GM12878 (cell line): Measurements from ENCODE around the gene SWT1. TPM values are rescaled to one million over a fixed set of nuclear protein-coding genes. Genes with fewer than 3 reads are reported as not detected.

Experiments
- ATAC-seq: fragments of 200-7000 bp; cut with Tn5 transposase; 3 replicates; pipeline ENCODE4 v1.9.1; 2020; ENCODE audit warnings: mild to moderate bottlenecking, moderate library complexity
- BruUV-seq: library from RNA; stranded (reverse); fragments of 400-500 nt; replicated peaks from 2 replicates; lab custom pipeline; 2021; lab: Mats Ljungman, UMichigan
- CTCF ChIA-PET: fragments of 300-600 bp; sonication (Branson Sonifier 250); formaldehyde crosslinking; extraction: SDS; loops from one replicate; lab custom pipeline; 2021; ENCODE audit warnings: inconsistent platforms; lab: Yijun Ruan, JAX
- POLR2A ChIA-PET: fragments of 350-600 bp; formaldehyde crosslinking; extraction: SDS; loops from one replicate; lab custom pipeline; 2021; ENCODE audit warnings: inconsistent platforms; lab: Charles Lee
- RAD21 ChIA-PET: fragments of 300-600 bp; sonication (Branson Sonifier 250); formaldehyde crosslinking; loops from one replicate; lab custom pipeline; 2023; ENCODE audit warnings: antibody characterized with exemption; ENCODE audit not compliant: unreplicated experiment; lab: Charles Lee
- SMC1A ChIA-PET: fragments of 300-600 bp; sonication (Branson Sonifier 250); formaldehyde crosslinking; loops from one replicate; lab custom pipeline; 2023; ENCODE audit not compliant: unreplicated experiment, uncharacterized antibody; lab: Charles Lee
- DNase-seq: peaks from one replicate; pipeline ENCODE4 v3.0.0-alpha.2; 2011; ENCODE audit warnings: low read depth, low spot score
- FAIRE-seq: peaks from 3 replicates; lab custom pipeline; 2011; peaks lifted over from hg19 to GRCh38; lab: Jason Lieb, UNC
- H2AFZ ChIP-seq: 2 replicates; pipeline ENCODE4 v1.6.0; 2011; ENCODE audit warnings: low read depth, low read length, control low read depth; ENCODE audit not compliant: control insufficient read depth
- H3K27ac ChIP-seq: 2 replicates; pipeline ENCODE4 v1.5.1; 2011; ENCODE audit warnings: control low read depth; ENCODE audit not compliant: control insufficient read depth, insufficient read depth
- H3K27me3 ChIP-seq, 2 experiments: replicated peaks in 1 of 2; 2 replicates each; pipeline versions ENCODE4 v1.6.0 to v1.6.1; 2011; ENCODE audit warnings: low read length in 1 of 2; ENCODE audit not compliant: control insufficient read depth in 2 of 2, insufficient read depth in 2 of 2
- H3K36me3 ChIP-seq, 2 experiments: 2 replicates each; pipeline ENCODE4 v1.5.1; 2011; ENCODE audit warnings: low read length in 1 of 2; ENCODE audit not compliant: control insufficient read depth in 2 of 2, insufficient read depth in 2 of 2
- H3K4me1 ChIP-seq: 2 replicates; pipeline ENCODE4 v1.6.1; 2011; ENCODE audit warnings: mild to moderate bottlenecking, low read length, moderate library complexity, mixed read lengths; ENCODE audit not compliant: control insufficient read depth, insufficient read depth
- H3K4me2 ChIP-seq: 2 replicates; pipeline ENCODE4 v1.6.0; 2011; ENCODE audit warnings: control low read depth; ENCODE audit not compliant: control insufficient read depth, insufficient read depth
- H3K4me3 ChIP-seq: fragments of 200-600 bp; sonication (generic); 2 replicates; pipeline ENCODE4 v1.5.1; 2016
- H3K79me2 ChIP-seq: 2 replicates; pipeline ENCODE4 v1.6.0; 2011; ENCODE audit warnings: low read length; ENCODE audit not compliant: control insufficient read depth, insufficient read depth
- H3K9ac ChIP-seq: 2 replicates; pipeline ENCODE4 v1.8.0; 2011; ENCODE audit warnings: low read length, control low read depth, mixed read lengths; ENCODE audit not compliant: control insufficient read depth, insufficient read depth
- H3K9me3 ChIP-seq: replicated peaks from 3 replicates; pipeline ENCODE4 v1.5.1; 2011; ENCODE audit warnings: mild to moderate bottlenecking, low read length; ENCODE audit not compliant: control insufficient read depth, insufficient read depth
- H4K20me1 ChIP-seq: 2 replicates; pipeline ENCODE4 v1.6.0; 2011; ENCODE audit not compliant: control insufficient read depth, insufficient read depth
- EED ChIP-seq: sonication (generic); IDR thresholded peaks from 2 replicates; pipeline ENCODE4 v1.6.1; 2016; ENCODE audit warnings: antibody characterized with exemption, low read depth
- MYB ChIP-seq: fragments of 150-350 bp; IDR thresholded peaks from 2 replicates; pipeline ENCODE4 v1.6.1; 2014; ENCODE audit warnings: mild to moderate bottlenecking, low read depth, low read length, borderline replicate concordance
- TBL1XR1 ChIP-seq: IDR thresholded peaks from 2 replicates; pipeline ENCODE4 v1.6.1; 2012; ENCODE audit warnings: low read depth, low read length, improper control_type of control experiment
- WGBS: methylation state at CpG from one replicate; pipeline ENCODE4 v1.1.6; 2016; ENCODE audit warnings: low lambda C conversion rate; ENCODE audit not compliant: insufficient replicate concordance, insufficient coverage; ENCODE audit errors: missing lambda C conversion rate; 5-methylcytosine and 5-hydroxymethylcytosine counted together
- in situ Hi-C: fragments of 300-500 bp; cut with MboI; formaldehyde crosslinking; loops from 9 replicates; pipeline ENCODE4 v1.14.3; 2018; ENCODE audit warnings: mixed read lengths
- intact Hi-C: fragments of 100-400 bp; cut with micrococcal nuclease; formaldehyde crosslinking; loops from one replicate; pipeline ENCODE4 v1.14.2; 2022; ENCODE audit not compliant: unreplicated experiment
- polyA plus RNA-seq, 11 experiments: library from polyadenylated mRNA; depleted of rRNA in 4 of 11; unstranded in 6 of 11; stranded (reverse) in 5 of 11; fragments of >200 nt; fragmentation: Nextera tagmentation in 4 of 11; fragmentation: Illumina TruSeq in 1 of 11; extraction: Ambion mirVana in 4 of 11; extraction: Trizol in 1 of 11; gene quantifications; 1 replicate in 1 of 11; 2 replicates in 10 of 11; pipeline versions ENCODE4 v1.2.1 to v1.2.3, GENCODE V29; 2011 to 2016; ENCODE audit warnings: inconsistent platforms in 2 of 11, missing spikeins in 2 of 11, low read depth in 1 of 11
- total RNA-seq, 4 experiments: library from RNA; depleted of rRNA in 3 of 4; stranded (reverse); fragments of >200 nt in 3 of 4; fragmentation: Illumina TruSeq in 1 of 4; extraction: Trizol in 1 of 4; gene quantifications; 2 replicates each; pipeline versions ENCODE4 v1.2.1 to v1.2.3, GENCODE V29; 2013 to 2021

The SWT1 gene
- total and polyA plus RNA-seq, 10 of the 15 experiments (the other 5 are each of a cell fraction or from before 2014, with no cell fraction given): 1.0 to 4.2 (median 2.6) TPM

DNA sequence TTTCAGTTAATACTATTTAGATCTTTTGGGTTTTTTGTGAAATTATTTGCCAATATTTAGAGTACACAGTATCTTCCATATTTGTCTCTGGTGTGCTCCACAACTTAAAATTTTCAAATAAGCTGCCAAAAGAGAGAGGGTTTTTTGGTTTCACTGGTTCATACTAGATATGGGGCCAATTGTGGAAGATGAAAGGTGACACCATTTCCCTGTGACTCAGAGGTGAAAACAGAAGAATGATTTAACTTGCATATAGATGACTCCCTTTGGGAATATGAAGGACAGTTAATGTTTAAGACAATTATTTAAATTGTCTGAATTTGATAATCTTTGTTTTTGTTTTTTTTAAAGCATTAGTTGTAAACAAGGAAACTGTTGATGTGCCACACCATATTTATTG is 122.6 kb downstream of the SWT1 start:
- no peak for DNase-seq
- no peaks in the 10 kb centered on the region for H3K9me3 ChIP-seq
- no peaks in the 10 kb centered on the region for H3K27me3 ChIP-seq
- no TSS peak for BruUV-seq
- H3K27ac ChIP-seq: no peak overlapping the region
- POLR2A ChIA-PET: no interaction called here
- TF ChIP-seq MYB: no peak
- TF ChIP-seq TBL1XR1: no peak
- no peaks in the 10 kb centered on the region for H3K79me2 ChIP-seq
- no peak overlapping the region for H3K4me2 ChIP-seq
- RAD21 ChIA-PET: interaction anchor here (1.0 kb wide), 1 partner anchor 13 kb away, joined by 3 read pairs; no protein-coding TSS in a partner anchor
- intact Hi-C loops (no loop called here), in situ Hi-C loops (no loop called here)
- SMC1A ChIA-PET: interaction anchor here (1.1 to 2.0 kb wide), 2 partner anchors 11 to 20 kb away, joined by 3 to 5 read pairs; no protein-coding TSS in a partner anchor
- H3K36me3 ChIP-seq: no peaks in the 10 kb centered on the region
- H4K20me1 ChIP-seq: no peaks in the 10 kb centered on the region
- H3K9ac ChIP-seq: no peak overlapping the region
- no peak overlapping the region for H3K4me3 ChIP-seq
- no peak for FAIRE-seq
- CTCF ChIA-PET: interaction anchor here (1.0 to 2.1 kb wide), 2 partner anchors 10 to 12 kb away, joined by 3 to 5 read pairs; no protein-coding TSS in a partner anchor
- no peak overlapping the region for H2AFZ ChIP-seq
- no peaks in the 10 kb centered on the region for H3K4me1 ChIP-seq
- no peak for ATAC-seq

DNA sequence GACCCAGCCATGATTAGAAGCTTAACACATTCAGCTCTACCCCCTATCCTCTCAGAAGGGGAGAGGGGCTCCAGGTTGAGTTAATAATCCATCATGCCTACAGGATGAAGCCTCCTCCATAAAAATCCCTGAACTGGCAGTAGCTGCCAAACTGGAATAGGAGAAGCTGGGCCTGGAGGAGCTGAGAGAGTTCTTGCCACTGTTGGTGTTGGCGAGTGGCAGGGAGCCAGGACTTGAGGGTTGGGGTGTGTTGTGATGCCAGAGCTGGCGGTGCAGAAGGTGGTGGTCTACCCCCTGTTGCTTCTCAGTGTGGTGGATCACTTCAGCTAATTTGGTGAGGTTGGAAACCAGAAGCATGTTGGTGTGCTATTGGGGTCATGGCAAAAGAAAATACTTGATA is 123.6 kb downstream of the SWT1 start:
- CTCF ChIA-PET: interaction anchor here (0.9 to 2.1 kb wide), 3 partner anchors 11 to 316 kb away, joined by 3 to 5 read pairs (median 3); no protein-coding TSS in a partner anchor
- no peak for FAIRE-seq

More for the DNA sequence above, 123.6 kb downstream of the SWT1 start:
- Histone ChIP-seq H3K9ac (no peak overlapping the region), H3K4me1 (no peaks in the 10 kb centered on the region), H3K4me3 (no peak overlapping the region), H3K36me3 (no peaks in the 10 kb centered on the region), H3K9me3 (no peaks in the 10 kb centered on the region), H3K4me2 (no peak overlapping the region), H3K27me3 (no peaks in the 10 kb centered on the region), H4K20me1 (no peaks in the 10 kb centered on the region), H2AFZ (no peak overlapping the region), H3K79me2 (no peaks in the 10 kb centered on the region), H3K27ac (no peak overlapping the region)
- WGBS: 59% methylated on average over 2 of the region's 2 CpGs
- no TSS peak for BruUV-seq
- in situ Hi-C loops (no loop called here), intact Hi-C loops (no loop called here)
- ATAC-seq: no peak
- RAD21 ChIA-PET: no interaction called here
- DNase-seq: no peak
- POLR2A ChIA-PET: interaction anchor here (0.6 to 1.1 kb wide), 2 partner anchors 40 to 222 kb away, joined by 3 read pairs; no protein-coding TSS in a partner anchor
- SMC1A ChIA-PET: interaction anchor here (0.6 to 2.0 kb wide), 3 partner anchors 10 to 445 kb away, joined by 3 to 5 read pairs (median 3); no protein-coding TSS in a partner anchor
- no peak for TF ChIP-seq EED
